HepG2 (cell line): ENCODE measurements around the gene PLCB1. TPM values are rescaled to one million over a fixed set of nuclear protein-coding genes. Genes with fewer than 3 reads are reported as not detected.

Source experiments
- ATF6 ChIP-seq: sonication (generic); formaldehyde crosslinking; conservative IDR thresholded peaks from 2 replicates; pipeline ENCODE4 v1.4.0; 2020; ENCODE audit warnings: missing genetic modification reagents
- HNF1A ChIP-seq, 2 experiments: sonication (generic) in 1 of 2; formaldehyde crosslinking in 1 of 2; IDR thresholded peaks; 2 replicates each; pipeline versions ENCODE4 v1.4.0 to v1.6.1; 2016 to 2020; ENCODE audit warnings: borderline replicate concordance in 1 of 2, low read depth in 1 of 2, mild to moderate bottlenecking in 1 of 2, missing genetic modification reagents in 1 of 2
- MAFK ChIP-seq, 2 experiments: IDR thresholded peaks in 1 of 2; conservative IDR thresholded peaks in 1 of 2; 2 replicates each; pipeline ENCODE4 v1.6.1; 2011; ENCODE audit warnings: improper control_type of control experiment in 2 of 2, low read length in 2 of 2
- NPAS2 ChIP-seq: sonication (generic); formaldehyde crosslinking; IDR thresholded peaks from 2 replicates; pipeline ENCODE4 v1.8.0; 2022; ENCODE audit warnings: mild to moderate bottlenecking, missing genetic modification reagents, borderline replicate concordance
- RBAK ChIP-seq: sonication (generic); formaldehyde crosslinking; IDR thresholded peaks from 2 replicates; pipeline ENCODE4 v1.5.1; 2020; ENCODE audit warnings: mild to moderate bottlenecking, missing genetic modification reagents
- SRF ChIP-seq: IDR thresholded peaks from 2 replicates; pipeline ENCODE4 v1.6.1; 2011; ENCODE audit warnings: mild to moderate bottlenecking, low read depth, low read length, moderate library complexity
- TP53 ChIP-seq: sonication (generic); formaldehyde crosslinking; conservative IDR thresholded peaks from 2 replicates; pipeline ENCODE4 v1.4.0; 2020; ENCODE audit warnings: missing genetic modification reagents
- ZFP37 ChIP-seq: sonication (generic); formaldehyde crosslinking; IDR thresholded peaks from 2 replicates; pipeline ENCODE4 v1.4.0; 2020; ENCODE audit warnings: missing genetic modification reagents, borderline replicate concordance
- ZNF407 ChIP-seq: sonication (generic); formaldehyde crosslinking; IDR thresholded peaks from one replicate; pipeline ENCODE4 v1.5.1; 2020; ENCODE audit warnings: mild to moderate bottlenecking, missing genetic modification reagents; ENCODE audit errors: not compliant biosample characterization
- ZNF576 ChIP-seq: sonication (generic); formaldehyde crosslinking; IDR thresholded peaks from 2 replicates; pipeline ENCODE4 v1.4.0; 2020; ENCODE audit warnings: mild to moderate bottlenecking, missing genetic modification reagents
- polyA plus RNA-seq, 8 experiments: library from polyadenylated mRNA; depleted of rRNA in 3 of 8; stranded (reverse) in 7 of 8; unstranded in 1 of 8; fragments of >200 nt; fragmentation: Illumina TruSeq in 4 of 8; extraction: Trizol in 4 of 8; gene quantifications; 2 replicates each; pipeline versions ENCODE4 v1.2.1 to v1.2.3, GENCODE V29; 2011 to 2016; ENCODE audit warnings: low read depth in 4 of 8, missing spikeins in 1 of 8, mixed read lengths in 1 of 8; ENCODE audit not compliant: insufficient read depth in 1 of 8
- total RNA-seq, 5 experiments: library from RNA; depleted of rRNA; stranded (reverse); fragments of >200 nt; fragmentation: Illumina TruSeq; extraction: Trizol; gene quantifications; 2 replicates each; pipeline ENCODE4 v1.2.3, GENCODE V29; 2016; ENCODE audit warnings: low read depth in 1 of 5

PLCB1 gene
- total and polyA plus RNA-seq, 2 of the 13 experiments (the other 11 are each of a cell fraction or from before 2014, with no cell fraction given), result 42.4 to 55.9 TPM

- TF ChIP-seq HNF1A (IDR thresholded peaks at IDR 0.05; ENCODE audit: low read depth) (0 out of 2 replicates have a peak, but pooled peaks have one; percentile 22), HNF1A (CRISPR knock-in tag; IDR thresholded peaks at IDR 0.05; ENCODE audit: borderline replicate concordance) (no peak), RBAK (CRISPR knock-in tag) (no peak), ZFP37 (CRISPR knock-in tag) (no peak), ZNF407 (CRISPR knock-in tag) (no peak), SRF (0 out of 2 replicates have a peak, but pooled peaks have one; percentile 54), MAFK (conservative IDR thresholded peaks at IDR 0.05 in 1 of 2, IDR thresholded peaks at IDR 0.05 in 1 of 2; ENCODE audit: low read length in 2 of 2) (peak; percentile 16 to 46; a peak in 1 of 4 replicates), NPAS2 (CRISPR knock-in tag) (no peak), ATF6 (no peak), TP53 (CRISPR knock-in tag) (no peak), ZNF576 (CRISPR knock-in tag) (no peak)
Measured at GRCh38 chr20:8414586-8415274, 282.7 kb downstream of the PLCB1 start (continued).
